Activated CD4-positive, alpha-beta T cell treated with anti-CD3 and anti-CD28 coated beads, Interleukin-2, amount 50 U/mL, for 4 hours (primary cell): ENCODE measurements around the gene ARHGEF38.

Source experiments
- DNase-seq, 2 experiments: peaks; one replicate each; pipeline ENCODE4 v3.0.0-alpha.2; 2020

Gene ARHGEF38

GRCh38 chr4:105619188-105619931, 66.9 kb downstream of the ARHGEF38 start:
- DNase-seq, result no peak

GRCh38 chr4:105620640-105621323, 68.4 kb downstream of the ARHGEF38 start:
- DNase-seq, result no peak

GRCh38 chr4:105622269-105622668, 69.8 kb downstream of the ARHGEF38 start:
- no peak for DNase-seq

- DNase-seq, result no peak
Measured at GRCh38 chr4:105623099-105623498, 70.7 kb downstream of the ARHGEF38 start.

- DNase-seq, result no peak
Measured at GRCh38 chr4:105624530-105624929, 72.1 kb downstream of the ARHGEF38 start.

GRCh38 chr4:105625214-105625613, 72.8 kb downstream of the ARHGEF38 start:
- no peak for DNase-seq

- DNase-seq, result no peak
Measured at GRCh38 chr4:105626846-105627245, 74.4 kb downstream of the ARHGEF38 start.

- DNase-seq, result no peak
Measured at GRCh38 chr4:105627620-105628019, 75.2 kb downstream of the ARHGEF38 start.

GRCh38 chr4:105630670-105631655, 78.5 kb downstream of the ARHGEF38 start:
- DNase-seq, result no peak

GRCh38 chr4:105631818-105632400, 79.5 kb downstream of the ARHGEF38 start:
- DNase-seq, result no peak

- no peak for DNase-seq
Measured at GRCh38 chr4:105632599-105632998, 80.2 kb downstream of the ARHGEF38 start.

- DNase-seq, result no peak
Measured at GRCh38 chr4:105633241-105633640, 80.8 kb downstream of the ARHGEF38 start.

- no peak for DNase-seq
Measured at GRCh38 chr4:105634402-105635080, 82.1 kb downstream of the ARHGEF38 start.

- DNase-seq, result no peak
Measured at GRCh38 chr4:105637408-105638176, 85.2 kb downstream of the ARHGEF38 start.

GRCh38 chr4:105641845-105642244, 89.4 kb downstream of the ARHGEF38 start:
- DNase-seq, result no peak

GRCh38 chr4:105644257-105644656, 91.8 kb downstream of the ARHGEF38 start:
- no peak for DNase-seq

GRCh38 chr4:105645440-105645839, 93.0 kb downstream of the ARHGEF38 start:
- no peak for DNase-seq

- DNase-seq, result no peak
Measured at GRCh38 chr4:105650190-105650589, 97.8 kb downstream of the ARHGEF38 start.

GRCh38 chr4:105651884-105652283, 99.5 kb downstream of the ARHGEF38 start:
- no peak for DNase-seq

- DNase-seq, result no peak
Measured at GRCh38 chr4:105652286-105652888, 100.0 kb downstream of the ARHGEF38 start.
